BE2C (cell line): ENCODE measurements around the gene RBM5.

ENCODE experiments used
- DNase-seq: peaks from one replicate; pipeline ENCODE4 v3.0.0-alpha.2; 2020
- H3K27me3 ChIP-seq: fragments of 250-450 bp; sonication (Bioruptor Pico); 2 replicates; pipeline ENCODE4 v1.5.1; 2020; ENCODE audit warnings: mild to moderate bottlenecking
- H3K36me3 ChIP-seq: fragments of 250-450 bp; sonication (Bioruptor Pico); 2 replicates; pipeline ENCODE4 v1.5.1; 2020; ENCODE audit warnings: mild to moderate bottlenecking
- H3K4me1 ChIP-seq: fragments of 250-450 bp; sonication (Bioruptor Pico); 2 replicates; pipeline ENCODE4 v1.5.1; 2020
- H3K4me3 ChIP-seq: 2 replicates; pipeline ENCODE4 v1.5.1; 2011; ENCODE audit warnings: low read depth, low read length
- H3K9me3 ChIP-seq: fragments of 250-450 bp; sonication (Bioruptor Pico); 2 replicates; pipeline ENCODE4 v1.5.1; 2020
- CTCF ChIP-seq: IDR thresholded peaks from 2 replicates; pipeline ENCODE4 v1.5.1; 2012; ENCODE audit warnings: mild to moderate bottlenecking, low read depth, low read length

RBM5 gene

GRCh38 chr3:50100956-50101845 is 12.5 kb downstream of the RBM5 start:
- no peaks in the 10 kb centered on the region for H3K4me1 ChIP-seq
- no peaks in the 10 kb centered on the region for H3K9me3 ChIP-seq
- no peaks in the 10 kb centered on the region for H3K27me3 ChIP-seq
- TF ChIP-seq CTCF, result no peak
- H3K4me3 ChIP-seq, result no peak overlapping the region
- peaks cover 54% of the 10 kb centered on the region for H3K36me3 ChIP-seq
- DNase-seq, result no peak

- H3K4me1 ChIP-seq, result no peaks in the 10 kb centered on the region
- no peak for TF ChIP-seq CTCF
- H3K36me3 ChIP-seq, result peaks cover 65% of the 10 kb centered on the region
- H3K27me3 ChIP-seq, result no peaks in the 10 kb centered on the region
- no peak for DNase-seq
- no peaks in the 10 kb centered on the region for H3K9me3 ChIP-seq
- H3K4me3 ChIP-seq, result no peak overlapping the region
These were observed 13.8 kb downstream of the RBM5 start for GRCh38 chr3:50102558-50102957.

- DNase-seq, result no peak
- TF ChIP-seq CTCF, result no peak
- Histone ChIP-seq H3K9me3 (no peaks in the 10 kb centered on the region), H3K36me3 (peaks cover 65% of the 10 kb centered on the region), H3K27me3 (no peaks in the 10 kb centered on the region), H3K4me3 (no peak overlapping the region), H3K4me1 (no peaks in the 10 kb centered on the region)
These were observed 23.0 kb downstream of the RBM5 start for GRCh38 chr3:50111757-50112156.

- no peaks in the 10 kb centered on the region for H3K9me3 ChIP-seq
- no peak for DNase-seq
- H3K36me3 ChIP-seq, result peaks cover 65% of the 10 kb centered on the region
- no peaks in the 10 kb centered on the region for H3K27me3 ChIP-seq
- no peak for TF ChIP-seq CTCF
- no peaks in the 10 kb centered on the region for H3K4me1 ChIP-seq
- H3K4me3 ChIP-seq, result no peak overlapping the region
These were observed 23.7 kb downstream of the RBM5 start for GRCh38 chr3:50112462-50112861.

- H3K4me1 ChIP-seq, result no peaks in the 10 kb centered on the region
- H3K27me3 ChIP-seq, result no peaks in the 10 kb centered on the region
- no peak for TF ChIP-seq CTCF
- peaks cover 42% of the 10 kb centered on the region for H3K36me3 ChIP-seq
- H3K4me3 ChIP-seq, result no peak overlapping the region
- no peak for DNase-seq
- no peaks in the 10 kb centered on the region for H3K9me3 ChIP-seq
These were observed 28.4 kb downstream of the RBM5 start for GRCh38 chr3:50117120-50117519.

GRCh38 chr3:50118237-50118636 is 29.5 kb downstream of the RBM5 start:
- peaks cover 36% of the 10 kb centered on the region for H3K36me3 ChIP-seq

More at GRCh38 chr3:50118237-50118636, 29.5 kb downstream of the RBM5 start:
- Histone ChIP-seq H3K4me3 (no peak overlapping the region), H3K4me1 (peaks cover 3% of the 10 kb centered on the region), H3K9me3 (no peaks in the 10 kb centered on the region), H3K27me3 (no peaks in the 10 kb centered on the region)
- TF ChIP-seq CTCF, result no peak
- DNase-seq, result no peak
